Measurements from ENCODE around the gene ZMYM1. TPM values are rescaled to one million over a fixed set of nuclear protein-coding genes. Genes with fewer than 3 reads are reported as not detected.

ZMYM1 gene
- total RNA-seq, 6 experiments from 2014 or later = 14.5 to 20.2 (median 18.2) TPM

- no peaks in the 10 kb centered on the region; the same call in 1 of the 2 replicates for H3K27me3 Mint-ChIP-seq (ENCODE audit: insufficient read depth)
- no peak for DNase-seq
- peaks cover 13% of the 10 kb centered on the region for H3K9me3 Mint-ChIP-seq
- no peak overlapping the region for H3K27ac Mint-ChIP-seq
- H3K4me1 Mint-ChIP-seq (ENCODE audit: low read depth) = peaks cover 31% of the 10 kb centered on the region
- H3K36me3 Mint-ChIP-seq (ENCODE audit: low read depth) = peaks cover 21% of the 10 kb centered on the region
- no peak overlapping the region for H3K4me3 Mint-ChIP-seq
- no peak for TF ChIP-seq CTCF (IDR thresholded peaks at IDR 0.05)
Measured at GRCh38 chr1:35033346-35033745, 45.8 kb upstream of the ZMYM1 start.

GRCh38 chr1:35036621-35037020, 42.6 kb upstream of the ZMYM1 start:
- no peak for TF ChIP-seq CTCF (IDR thresholded peaks at IDR 0.05)
- Mint-ChIP-seq H3K27ac (no peak overlapping the region), H3K9me3 (peaks cover 13% of the 10 kb centered on the region), H3K4me1 (ENCODE audit: low read depth) (peaks cover 12% of the 10 kb centered on the region), H3K27me3 (ENCODE audit: insufficient read depth) (no peaks in the 10 kb centered on the region; the same call in 1 of the 2 replicates), H3K4me3 (no peak overlapping the region), H3K36me3 (ENCODE audit: low read depth) (peaks cover 15% of the 10 kb centered on the region)
- no peak for DNase-seq

- H3K27me3 Mint-ChIP-seq (ENCODE audit: insufficient read depth) = no peaks in the 10 kb centered on the region; the same call in 1 of the 2 replicates
- peaks cover 15% of the 10 kb centered on the region for H3K36me3 Mint-ChIP-seq (ENCODE audit: low read depth)
- H3K27ac Mint-ChIP-seq = no peak overlapping the region
- TF ChIP-seq CTCF (IDR thresholded peaks at IDR 0.05) = no peak
- H3K9me3 Mint-ChIP-seq = peaks cover 13% of the 10 kb centered on the region
- no peak overlapping the region for H3K4me3 Mint-ChIP-seq
- H3K4me1 Mint-ChIP-seq (ENCODE audit: low read depth) = peaks cover 12% of the 10 kb centered on the region
- DNase-seq = no peak
Measured at GRCh38 chr1:35037206-35037605, 42.0 kb upstream of the ZMYM1 start.

- Mint-ChIP-seq H3K27ac (no peak overlapping the region), H3K27me3 (ENCODE audit: insufficient read depth) (no peaks in the 10 kb centered on the region; the same call in 1 of the 2 replicates), H3K36me3 (ENCODE audit: low read depth) (peaks cover 5% of the 10 kb centered on the region), H3K9me3 (peaks cover 4% of the 10 kb centered on the region), H3K4me3 (no peak overlapping the region), H3K4me1 (ENCODE audit: low read depth) (peaks cover 15% of the 10 kb centered on the region)
- TF ChIP-seq CTCF (IDR thresholded peaks at IDR 0.05) = no peak
- no peak for DNase-seq
Measured at GRCh38 chr1:35038723-35039122, 40.5 kb upstream of the ZMYM1 start.

- no peak for DNase-seq
- Mint-ChIP-seq H3K9me3 (no peaks in the 10 kb centered on the region; the same call in 1 of the 2 replicates), H3K27ac (no peak overlapping the region), H3K4me3 (no peak overlapping the region), H3K27me3 (ENCODE audit: insufficient read depth) (no peaks in the 10 kb centered on the region), H3K36me3 (ENCODE audit: low read depth) (no peaks in the 10 kb centered on the region), H3K4me1 (ENCODE audit: low read depth) (peaks cover 35% of the 10 kb centered on the region)
- TF ChIP-seq CTCF (IDR thresholded peaks at IDR 0.05) = no peak
Measured at GRCh38 chr1:35043498-35043897, 35.7 kb upstream of the ZMYM1 start.

- Mint-ChIP-seq H3K27me3 (ENCODE audit: insufficient read depth) (no peaks in the 10 kb centered on the region), H3K9me3 (no peaks in the 10 kb centered on the region; the same call in 1 of the 2 replicates), H3K4me3 (no peak overlapping the region), H3K4me1 (ENCODE audit: low read depth) (peaks cover 43% of the 10 kb centered on the region), H3K27ac (peak overlapping the region; percentile 30; the same call in 1 of the 2 replicates), H3K36me3 (ENCODE audit: low read depth) (peaks cover 3% of the 10 kb centered on the region; the same call in 1 of the 2 replicates)
- DNase-seq = no peak
- TF ChIP-seq CTCF (IDR thresholded peaks at IDR 0.05) = no peak
Measured at GRCh38 chr1:35044431-35044830, 34.8 kb upstream of the ZMYM1 start.
